HCT116 (cell line): ENCODE measurements around the gene MAPKAP1. TPM values are rescaled to one million over a fixed set of nuclear protein-coding genes. Genes with fewer than 3 reads are reported as not detected.

Experiments
- ATAC-seq: fragments of 200-7000 bp; cut with Tn5 transposase; 2 replicates; pipeline ENCODE4 v1.9.1; 2020; ENCODE audit warnings: mild to moderate bottlenecking, moderate library complexity
- BruUV-seq: library from RNA; stranded (reverse); fragments of 400-500 nt; replicated peaks from 2 replicates; lab custom pipeline; 2021; lab: Mats Ljungman, UMichigan
- CTCF ChIA-PET: fragments of 300-600 bp; sonication (Branson Sonifier 250); formaldehyde crosslinking; loops from one replicate; lab custom pipeline; 2021; ENCODE audit warnings: antibody characterized with exemption; lab: Charles Lee
- POLR2A ChIA-PET: fragments of 300-600, 350-600 bp; sonication (Branson Sonifier 250); formaldehyde crosslinking; loops from one replicate; lab custom pipeline; 2021; ENCODE audit warnings: antibody characterized with exemption; lab: Charles Lee
- RAD21 ChIA-PET, 2 experiments: fragments of 300-600 bp; sonication (Branson Sonifier 250); formaldehyde crosslinking; loops; one replicate each; lab custom pipeline; 2023; ENCODE audit warnings: low total read pairs in 2 of 2; ENCODE audit not compliant: uncharacterized antibody in 2 of 2, unreplicated experiment in 2 of 2, low non-redundant PET in 1 of 2; lab: Charles Lee
- DNase-seq: peaks from one replicate; pipeline ENCODE4 v3.0.0-alpha.2; 2010; ENCODE audit warnings: low read depth, low spot score
- H2AFZ ChIP-seq: fragments of 200-600 bp; shearing (Covaris generic), sonication (generic); 2 replicates; pipeline ENCODE4 v1.6.1; 2017; ENCODE audit warnings: low read depth, mixed run types, mixed read lengths, antibody characterized with exemption, low read length; ENCODE audit not compliant: poor library complexity, severe bottlenecking
- H3K27ac ChIP-seq: 2 replicates; pipeline ENCODE4 v1.5.1; 2012; ENCODE audit warnings: low read depth, low read length
- H3K27me3 ChIP-seq: fragments of 200-600 bp; sonication (generic); 2 replicates; pipeline ENCODE4 v1.6.1; 2016; ENCODE audit warnings: mixed run types, low read length, mixed read lengths; ENCODE audit not compliant: insufficient read depth
- H3K36me3 ChIP-seq, 2 experiments: fragments of 200-500 bp in 1 of 2; fragments of 200-600 bp in 1 of 2; sonication (Bioruptor generic) in 1 of 2; sonication (generic) in 1 of 2; 2 replicates each; pipeline versions ENCODE4 v1.5.1 to v1.6.1; 2014 to 2016; ENCODE audit warnings: low read length in 2 of 2, inconsistent platforms in 1 of 2, mixed read lengths in 1 of 2, mixed run types in 1 of 2; ENCODE audit not compliant: insufficient read depth in 2 of 2, control insufficient read depth in 1 of 2
- H3K4me1 ChIP-seq, 2 experiments: fragments of 200-600 bp in 1 of 2; sonication (generic) in 1 of 2; 2 replicates each; pipeline versions ENCODE4 v1.5.1 to v1.6.1; 2012 to 2017; ENCODE audit warnings: low read length in 2 of 2, inconsistent platforms in 1 of 2, mild to moderate bottlenecking in 1 of 2, mixed read lengths in 1 of 2, mixed run types in 1 of 2, moderate library complexity in 1 of 2; ENCODE audit not compliant: insufficient read depth in 2 of 2, control insufficient read depth in 1 of 2
- H3K4me2 ChIP-seq: fragments of 200-600 bp; sonication (generic); 2 replicates; pipeline ENCODE4 v1.6.1; 2017; ENCODE audit warnings: mixed run types, low read length, mixed read lengths
- H3K4me3 ChIP-seq, 2 experiments: fragments of 200-600 bp in 1 of 2; sonication (generic) in 1 of 2; replicated peaks in 1 of 2; 2 replicates each; pipeline ENCODE4 v1.5.1; 2011 to 2016; ENCODE audit warnings: low read length in 2 of 2, control low read depth in 1 of 2, low read depth in 1 of 2, mild to moderate bottlenecking in 1 of 2, mixed read lengths in 1 of 2, mixed run types in 1 of 2
- H3K79me2 ChIP-seq: fragments of 200-600 bp; sonication (generic); 2 replicates; pipeline ENCODE4 v1.6.1; 2017; ENCODE audit warnings: mild to moderate bottlenecking, mixed run types, low read length, moderate library complexity, mixed read lengths; ENCODE audit not compliant: insufficient read depth
- H3K9ac ChIP-seq: fragments of 200-600 bp; sonication (generic); 2 replicates; pipeline ENCODE4 v1.6.1; 2016; ENCODE audit warnings: low read length, mixed read lengths
- H3K9me2 ChIP-seq: fragments of 200-600 bp; sonication (generic), shearing (Covaris generic); 2 replicates; pipeline ENCODE4 v1.6.1; 2017; ENCODE audit warnings: mixed run types, mild to moderate bottlenecking, moderate library complexity; ENCODE audit not compliant: insufficient read depth
- H3K9me3 ChIP-seq, 2 experiments: fragments of 200-500 bp in 1 of 2; fragments of 200-600 bp in 1 of 2; sonication (Bioruptor generic) in 1 of 2; sonication (generic) in 1 of 2; 2 replicates each; pipeline ENCODE4 v1.6.1; 2014 to 2017; ENCODE audit warnings: low read length in 2 of 2, mixed read lengths in 2 of 2, inconsistent platforms in 1 of 2, low read depth in 1 of 2, mild to moderate bottlenecking in 1 of 2, mixed run types in 1 of 2, moderate library complexity in 1 of 2; ENCODE audit not compliant: control insufficient read depth in 1 of 2, insufficient read depth in 1 of 2
- H4K20me1 ChIP-seq: fragments of 200-600 bp; sonication (generic), shearing (Covaris generic); 2 replicates; pipeline ENCODE4 v1.6.1; 2017; ENCODE audit warnings: mixed run types, mild to moderate bottlenecking, moderate library complexity; ENCODE audit not compliant: insufficient read depth
- ELF1 ChIP-seq: IDR thresholded peaks from 2 replicates; pipeline ENCODE4 v1.6.1; 2012; ENCODE audit warnings: low read depth, borderline replicate concordance
- POLR2A ChIP-seq: IDR thresholded peaks from 2 replicates; pipeline ENCODE4 v1.7.0; 2011; ENCODE audit warnings: borderline replicate concordance; ENCODE audit not compliant: insufficient read depth, insufficient read length; ENCODE audit errors: extremely low read depth
- POLR2AphosphoS5 ChIP-seq: IDR thresholded peaks from 2 replicates; pipeline ENCODE4 v1.6.1; 2011; ENCODE audit warnings: mild to moderate bottlenecking, low read depth, low read length, moderate library complexity
- RAD21 ChIP-seq: IDR thresholded peaks from 2 replicates; pipeline ENCODE4 v1.6.1; 2012; ENCODE audit warnings: low read depth, mild to moderate bottlenecking
- SRF ChIP-seq: IDR thresholded peaks from 2 replicates; pipeline ENCODE4 v1.6.1; 2012; ENCODE audit warnings: low read depth
- TCF7L2 ChIP-seq: IDR thresholded peaks from 2 replicates; pipeline ENCODE4 v1.7.0; 2011; ENCODE audit warnings: borderline replicate concordance, inconsistent platforms; ENCODE audit not compliant: insufficient read depth, insufficient read length; ENCODE audit errors: extremely low read depth
- YY1 ChIP-seq: IDR thresholded peaks from 2 replicates; pipeline ENCODE4 v1.6.1; 2011; ENCODE audit warnings: low read length, low read depth, moderate library complexity, mild to moderate bottlenecking; ENCODE audit not compliant: insufficient replicate concordance; ENCODE audit errors: extremely low read depth
- intact Hi-C: fragments of 100-400 bp; cut with micrococcal nuclease; formaldehyde crosslinking; loops from 2 replicates; pipeline ENCODE4 v1.10.0; 2022
- total RNA-seq: library from RNA; stranded (reverse); gene quantifications from one replicate; pipeline ENCODE4 v1.2.1, GENCODE V29; 2021; ENCODE audit not compliant: unreplicated experiment
- TF ChIP-seq, protein P1 (sequence below): IDR thresholded peaks from 2 replicates; pipeline ENCODE4 v1.6.1; 2012; ENCODE audit warnings: low read depth

The MAPKAP1 gene
- total RNA-seq, 1 experiment from 2014 or later, result 72.5 TPM

DNA sequence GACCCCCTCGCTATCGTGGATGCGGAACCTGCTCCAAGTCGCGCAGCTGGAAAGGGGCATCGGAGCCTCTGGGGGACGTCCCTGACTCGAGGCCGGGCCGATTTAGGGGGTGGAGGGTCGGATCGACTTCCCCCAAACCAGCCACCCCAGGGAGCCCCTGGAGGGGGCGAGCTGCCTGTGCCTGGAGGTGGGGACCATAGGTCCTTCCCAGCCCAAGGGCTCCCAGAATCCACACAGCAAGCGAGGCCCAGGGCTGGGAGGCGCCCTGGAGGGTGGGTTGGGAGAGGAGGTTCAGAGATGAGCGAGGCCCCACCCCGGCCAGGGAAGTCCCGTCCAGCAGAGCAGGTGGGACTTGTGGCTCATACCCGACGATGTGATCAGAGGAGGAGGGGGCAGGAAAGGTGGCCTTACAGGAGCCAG, 297.8 kb downstream of the MAPKAP1 start:
- Histone ChIP-seq H3K9me3 (no peaks in the 10 kb centered on the region), H3K9me2 (no peaks in the 10 kb centered on the region), H3K4me2 (peak overlapping the region; percentile 92), H3K4me3 (peak overlapping the region; percentile 79 to 81), H3K79me2 (no peaks in the 10 kb centered on the region; the same call in 1 of the 2 replicates), H3K4me1 (peaks cover 17 to 54% of the 10 kb centered on the region in 2 experiments), H3K36me3 (no peaks in the 10 kb centered on the region), H3K27ac (peak overlapping the region; percentile 82), H3K9ac (peak overlapping the region; percentile 83), H3K27me3 (no peaks in the 10 kb centered on the region), H2AFZ (no peak overlapping the region), H4K20me1 (no peaks in the 10 kb centered on the region)
- RAD21 ChIA-PET, result interaction anchor here in 1 of 2 experiments (0.6 kb wide), 1 partner anchor 619 kb away, joined by 4 read pairs; no protein-coding TSS in a partner anchor
- BruUV-seq, result no TSS peak
- CTCF ChIA-PET, result interaction anchor here (1.1 to 3.3 kb wide), 3 partner anchors 10 to 1103 kb away, joined by 3 to 25 read pairs (median 4); no protein-coding TSS in a partner anchor
- TF ChIP-seq SRF (no peak), YY1 (peak; percentile 22), POLR2AphosphoS5 (peak; percentile 65; the same call in 1 of the 2 replicates), TCF7L2 (no peak), POLR2A (peak; percentile 8), RAD21 (no peak), ELF1 (no peak)
- TF ChIP-seq, protein P1, sequence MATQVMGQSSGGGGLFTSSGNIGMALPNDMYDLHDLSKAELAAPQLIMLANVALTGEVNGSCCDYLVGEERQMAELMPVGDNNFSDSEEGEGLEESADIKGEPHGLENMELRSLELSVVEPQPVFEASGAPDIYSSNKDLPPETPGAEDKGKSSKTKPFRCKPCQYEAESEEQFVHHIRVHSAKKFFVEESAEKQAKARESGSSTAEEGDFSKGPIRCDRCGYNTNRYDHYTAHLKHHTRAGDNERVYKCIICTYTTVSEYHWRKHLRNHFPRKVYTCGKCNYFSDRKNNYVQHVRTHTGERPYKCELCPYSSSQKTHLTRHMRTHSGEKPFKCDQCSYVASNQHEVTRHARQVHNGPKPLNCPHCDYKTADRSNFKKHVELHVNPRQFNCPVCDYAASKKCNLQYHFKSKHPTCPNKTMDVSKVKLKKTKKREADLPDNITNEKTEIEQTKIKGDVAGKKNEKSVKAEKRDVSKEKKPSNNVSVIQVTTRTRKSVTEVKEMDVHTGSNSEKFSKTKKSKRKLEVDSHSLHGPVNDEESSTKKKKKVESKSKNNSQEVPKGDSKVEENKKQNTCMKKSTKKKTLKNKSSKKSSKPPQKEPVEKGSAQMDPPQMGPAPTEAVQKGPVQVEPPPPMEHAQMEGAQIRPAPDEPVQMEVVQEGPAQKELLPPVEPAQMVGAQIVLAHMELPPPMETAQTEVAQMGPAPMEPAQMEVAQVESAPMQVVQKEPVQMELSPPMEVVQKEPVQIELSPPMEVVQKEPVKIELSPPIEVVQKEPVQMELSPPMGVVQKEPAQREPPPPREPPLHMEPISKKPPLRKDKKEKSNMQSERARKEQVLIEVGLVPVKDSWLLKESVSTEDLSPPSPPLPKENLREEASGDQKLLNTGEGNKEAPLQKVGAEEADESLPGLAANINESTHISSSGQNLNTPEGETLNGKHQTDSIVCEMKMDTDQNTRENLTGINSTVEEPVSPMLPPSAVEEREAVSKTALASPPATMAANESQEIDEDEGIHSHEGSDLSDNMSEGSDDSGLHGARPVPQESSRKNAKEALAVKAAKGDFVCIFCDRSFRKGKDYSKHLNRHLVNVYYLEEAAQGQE, result no peak
- intact Hi-C loops, result loop anchor here (2.0 to 5.0 kb wide), 4 partner anchors 338 to 1082 kb away; partner anchors contain the start of gene PBX3
- ATAC-seq, result peak; percentile 67
- DNase-seq, result peak; percentile 86
- POLR2A ChIA-PET, result interaction anchor here (1.0 to 1.3 kb wide), 2 partner anchors 9 to 168 kb away, joined by 3 to 4 read pairs; partner anchors contain the start of gene HSPA5
